ENCODE results near the gene ENTR1. TPM values are rescaled to one million over a fixed set of nuclear protein-coding genes. Genes with fewer than 3 reads are reported as not detected.
"Not testable (repeated sequence)": the region's sequence is repeated elsewhere in the genome, so short reads cannot be mapped to it uniquely, and the experiment has no call there.

ENTR1 gene
- polyA plus RNA-seq, 4 donors, result 22.7 to 46.4 (median 31.8) TPM

- peaks cover 4 to 14% (median 4%) of the 10 kb centered on the region in 3 donors for H3K4me1 ChIP-seq (ENCODE audit: control insufficient read depth in 3 of 3, insufficient read depth in 2 of 3, low read depth in 1 of 3, low read length in 2 of 3)
- H3K9me3 ChIP-seq (ENCODE audit: control insufficient read depth in 2 of 2, insufficient read depth in 1 of 2, low read depth in 1 of 2, low read length in 1 of 2); H3K27me3 ChIP-seq (ENCODE audit: control insufficient read depth in 3 of 3, insufficient read depth in 3 of 3, low read length in 3 of 3); H3K4me3 ChIP-seq (ENCODE audit: low read depth in 1 of 3, low read length in 3 of 3); DNase-seq; FAIRE-seq; H3K27ac ChIP-seq (ENCODE audit: low read depth in 1 of 3, low read length in 2 of 3): not testable (repeated sequence)
- WGBS, 3 donors, result 94 to 96% (median 95%) methylated on average over 28 of the region's 28 CpGs
- peaks cover 8 to 61% (median 9%) of the 10 kb centered on the region in 3 donors for H3K36me3 ChIP-seq (ENCODE audit: control insufficient read depth in 3 of 3, insufficient read depth in 2 of 3, low read depth in 1 of 3, low read length in 3 of 3)
Measured at GRCh38 chr9:136407061-136407460, 3.4 kb downstream of the ENTR1 start.

DNA sequence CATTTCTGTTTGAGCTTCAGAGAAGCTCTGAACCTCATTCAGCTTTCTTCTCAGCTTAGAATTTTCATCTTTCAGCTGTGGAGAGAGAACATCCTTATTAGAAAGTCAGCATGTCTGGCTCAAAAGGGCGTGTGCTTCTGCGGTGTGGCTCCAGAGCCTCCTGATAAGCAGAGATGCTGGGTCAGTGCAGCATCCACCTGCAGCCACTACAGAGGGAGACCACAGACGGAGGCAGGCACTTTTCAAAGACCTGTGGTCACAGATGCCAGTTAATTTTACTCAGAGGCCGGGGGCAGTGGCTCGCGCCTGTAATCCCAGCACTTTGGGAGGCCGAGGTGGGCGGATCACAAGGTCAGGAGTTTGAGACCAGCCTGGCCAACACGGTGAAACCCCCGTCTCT lies 4.5 kb downstream of the ENTR1 start:
- H3K27ac ChIP-seq (ENCODE audit: low read depth in 1 of 3, low read length in 2 of 3); FAIRE-seq; H3K27me3 ChIP-seq (ENCODE audit: control insufficient read depth in 3 of 3, insufficient read depth in 3 of 3, low read length in 3 of 3); H3K9me3 ChIP-seq (ENCODE audit: control insufficient read depth in 2 of 2, insufficient read depth in 1 of 2, low read depth in 1 of 2, low read length in 1 of 2); H3K4me3 ChIP-seq (ENCODE audit: low read depth in 1 of 3, low read length in 3 of 3); DNase-seq; H3K4me1 ChIP-seq (ENCODE audit: control insufficient read depth in 3 of 3, insufficient read depth in 2 of 3, low read depth in 1 of 3, low read length in 2 of 3): not testable (repeated sequence)
- H3K36me3 ChIP-seq (ENCODE audit: control insufficient read depth in 3 of 3, insufficient read depth in 2 of 3, low read depth in 1 of 3, low read length in 3 of 3), result peaks cover 8 to 69% (median 9%) of the 10 kb centered on the region in 3 donors
- WGBS, 3 donors, result 91 to 92% (median 91%) methylated on average over 10 of the region's 10 CpGs

DNA sequence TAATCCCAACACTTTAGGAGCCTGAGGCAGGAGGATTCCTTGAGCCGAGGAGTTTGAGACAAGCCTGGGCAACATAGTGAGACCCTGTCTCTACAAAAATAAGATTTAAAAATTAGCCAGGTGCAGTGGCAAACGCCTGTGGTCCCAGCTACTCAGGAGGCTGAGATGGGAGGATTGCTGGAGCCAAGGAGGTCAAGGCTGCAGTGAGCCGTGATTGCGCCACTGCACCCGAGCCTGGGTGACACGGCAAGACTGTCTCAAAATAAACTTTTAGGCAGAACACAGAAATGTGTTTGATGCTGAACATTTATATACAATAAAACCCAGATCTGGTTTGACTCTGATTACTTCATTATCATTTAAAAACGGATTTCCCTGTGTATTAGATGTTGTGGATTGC lies 4.9 kb downstream of the ENTR1 start:
- FAIRE-seq, result no peak
- 81 to 90% (median 86%) methylated on average over 7 of the region's 7 CpGs for WGBS, 3 donors
- DNase-seq, result no peak
- peaks cover 4 to 11% (median 4%) of the 10 kb centered on the region in 3 donors for H3K4me1 ChIP-seq (ENCODE audit: control insufficient read depth in 3 of 3, insufficient read depth in 2 of 3, low read depth in 1 of 3, low read length in 2 of 3)
- H3K27me3 ChIP-seq (ENCODE audit: control insufficient read depth in 3 of 3, insufficient read depth in 3 of 3, low read length in 3 of 3), result no peaks in the 10 kb centered on the region
- no peak overlapping the region for H3K27ac ChIP-seq (ENCODE audit: low read depth in 1 of 3, low read length in 2 of 3)
- no peak overlapping the region for H3K4me3 ChIP-seq (ENCODE audit: low read depth in 1 of 3, low read length in 3 of 3)
- no peaks in the 10 kb centered on the region for H3K9me3 ChIP-seq (ENCODE audit: control insufficient read depth in 2 of 2, insufficient read depth in 1 of 2, low read depth in 1 of 2, low read length in 1 of 2)
- peaks cover 8 to 69% (median 9%) of the 10 kb centered on the region in 3 donors for H3K36me3 ChIP-seq (ENCODE audit: control insufficient read depth in 3 of 3, insufficient read depth in 2 of 3, low read depth in 1 of 3, low read length in 3 of 3)

DNA sequence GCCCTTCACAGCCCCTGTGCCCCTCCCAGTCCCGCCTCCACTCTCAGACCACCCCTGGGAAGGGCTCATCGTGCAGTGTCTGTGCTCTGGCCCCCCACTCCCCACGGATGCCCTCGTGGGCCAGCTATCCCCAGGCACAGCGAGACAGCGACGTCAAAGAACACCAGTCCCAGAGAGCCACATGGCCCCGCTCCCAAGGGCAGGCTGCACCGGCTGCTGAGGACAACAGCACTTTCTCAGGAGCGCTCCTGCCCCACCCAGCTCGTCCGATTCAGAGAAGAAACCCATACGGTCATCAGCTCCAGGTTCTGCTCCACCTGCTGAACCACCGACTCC lies 5.6 kb downstream of the ENTR1 start:
- Histone ChIP-seq H3K4me3 (ENCODE audit: low read depth in 1 of 3, low read length in 3 of 3) (no peak overlapping the region), H3K36me3 (ENCODE audit: control insufficient read depth in 3 of 3, insufficient read depth in 2 of 3, low read depth in 1 of 3, low read length in 3 of 3) (peaks cover 8 to 69% (median 9%) of the 10 kb centered on the region in 3 donors), H3K27ac (ENCODE audit: low read depth in 1 of 3, low read length in 2 of 3) (no peak overlapping the region), H3K4me1 (ENCODE audit: control insufficient read depth in 3 of 3, insufficient read depth in 2 of 3, low read depth in 1 of 3, low read length in 2 of 3) (peaks cover 4 to 11% (median 4%) of the 10 kb centered on the region in 3 donors), H3K27me3 (ENCODE audit: control insufficient read depth in 3 of 3, insufficient read depth in 3 of 3, low read length in 3 of 3) (no peaks in the 10 kb centered on the region), H3K9me3 (ENCODE audit: control insufficient read depth in 2 of 2, insufficient read depth in 1 of 2, low read depth in 1 of 2, low read length in 1 of 2) (no peaks in the 10 kb centered on the region)
- no peak for FAIRE-seq
- DNase-seq, result no peak
- 87 to 91% (median 90%) methylated on average over 14 of the region's 14 CpGs for WGBS, 3 donors

DNA sequence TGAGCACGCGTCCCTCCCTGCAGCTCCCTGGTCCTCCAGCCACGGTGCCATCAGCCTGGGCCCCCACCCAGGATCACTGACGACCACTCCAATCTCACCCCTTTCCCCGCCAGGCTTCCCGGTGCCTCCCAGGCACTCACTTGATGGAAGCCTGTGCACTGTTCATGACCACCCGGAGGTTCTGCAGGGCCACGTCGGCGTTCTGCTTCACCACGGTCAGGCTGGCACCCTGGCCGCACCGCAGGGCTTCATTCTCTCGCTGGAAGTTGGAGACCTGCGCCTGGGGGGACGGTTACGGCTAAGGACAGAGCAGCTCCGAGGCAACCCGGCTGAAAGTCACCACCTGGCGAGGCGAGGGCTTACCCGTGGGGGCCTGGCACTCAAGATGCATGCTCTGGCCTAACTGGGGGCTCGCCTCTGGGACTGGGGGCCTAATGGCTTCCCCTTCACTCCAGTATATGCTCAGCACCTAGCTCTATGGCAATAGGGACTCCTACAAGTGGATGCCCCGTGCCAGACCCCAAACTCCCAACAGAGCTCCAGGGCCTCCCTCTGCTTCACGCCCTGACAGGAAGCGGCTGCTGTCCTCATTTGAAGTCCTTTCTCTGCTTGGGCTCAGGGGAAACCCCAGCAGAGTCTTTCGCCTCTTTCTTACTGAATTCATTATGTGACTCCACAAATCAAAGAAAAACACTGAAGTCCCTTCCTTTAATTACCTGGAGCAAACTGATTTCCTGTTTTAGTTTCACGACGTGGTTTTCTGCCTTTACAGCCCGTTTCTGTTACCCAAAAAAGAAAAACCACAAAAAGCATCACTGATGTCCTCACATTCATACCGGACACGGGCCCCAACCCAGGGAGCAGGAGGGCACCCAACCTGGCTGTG lies 6.3 kb downstream of the ENTR1 start:
- no peaks in the 10 kb centered on the region for H3K9me3 ChIP-seq (ENCODE audit: control insufficient read depth in 2 of 2, insufficient read depth in 1 of 2, low read depth in 1 of 2, low read length in 1 of 2)
- H3K4me1 ChIP-seq (ENCODE audit: control insufficient read depth in 3 of 3, insufficient read depth in 2 of 3, low read depth in 1 of 3, low read length in 2 of 3), result peaks cover 0 to 5% (median 1%) of the 10 kb centered on the region in 3 donors
- no peak overlapping the region for H3K4me3 ChIP-seq (ENCODE audit: low read depth in 1 of 3, low read length in 3 of 3)
- no peak for FAIRE-seq
- no peaks in the 10 kb centered on the region for H3K27me3 ChIP-seq (ENCODE audit: control insufficient read depth in 3 of 3, insufficient read depth in 3 of 3, low read length in 3 of 3)
- no peak overlapping the region for H3K27ac ChIP-seq (ENCODE audit: low read depth in 1 of 3, low read length in 2 of 3)
- DNase-seq, result no peak
- 74 to 90% (median 81%) methylated on average over 32 of the region's 32 CpGs for WGBS, 3 donors
- H3K36me3 ChIP-seq (ENCODE audit: control insufficient read depth in 3 of 3, insufficient read depth in 2 of 3, low read depth in 1 of 3, low read length in 3 of 3), result peaks cover 8 to 69% (median 9%) of the 10 kb centered on the region in 3 donors

DNA sequence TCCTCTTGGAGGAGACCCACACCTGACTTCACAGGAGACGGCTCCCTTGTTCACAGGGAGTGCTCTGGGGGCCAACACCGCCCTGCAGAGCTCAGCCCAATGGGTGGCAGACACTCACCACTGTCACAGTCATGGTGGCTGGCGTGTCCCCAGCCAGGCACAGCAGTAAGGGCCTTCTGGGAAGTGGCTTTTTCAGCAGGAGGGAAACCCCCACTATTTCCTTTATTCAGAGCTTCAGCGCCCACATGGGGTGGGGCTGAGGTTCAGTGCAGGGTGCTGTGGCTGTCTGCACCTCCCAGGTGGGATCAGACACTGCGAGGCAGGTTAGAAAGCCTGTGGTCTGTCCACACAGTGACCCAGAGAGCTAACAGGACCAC lies 6.9 kb downstream of the ENTR1 start:
- Histone ChIP-seq H3K27ac (ENCODE audit: low read depth in 1 of 3, low read length in 2 of 3) (peak overlapping the region in 1 of 3 donors; percentile 9), H3K9me3 (ENCODE audit: control insufficient read depth in 2 of 2, insufficient read depth in 1 of 2, low read depth in 1 of 2, low read length in 1 of 2) (no peaks in the 10 kb centered on the region), H3K36me3 (ENCODE audit: control insufficient read depth in 3 of 3, insufficient read depth in 2 of 3, low read depth in 1 of 3, low read length in 3 of 3) (peaks cover 8 to 70% (median 9%) of the 10 kb centered on the region in 3 donors), H3K4me1 (ENCODE audit: control insufficient read depth in 3 of 3, insufficient read depth in 2 of 3, low read depth in 1 of 3, low read length in 2 of 3) (peaks cover 0 to 6% (median 5%) of the 10 kb centered on the region in 3 donors), H3K4me3 (ENCODE audit: low read depth in 1 of 3, low read length in 3 of 3) (no peak overlapping the region), H3K27me3 (ENCODE audit: control insufficient read depth in 3 of 3, insufficient read depth in 3 of 3, low read length in 3 of 3) (no peaks in the 10 kb centered on the region)
- DNase-seq (peak in 1 of 2 donors; percentile 33), FAIRE-seq (no peak)
- 67 to 82% (median 72%) methylated on average over 4 to 5 of the region's 5 CpGs for WGBS, 3 donors

DNA sequence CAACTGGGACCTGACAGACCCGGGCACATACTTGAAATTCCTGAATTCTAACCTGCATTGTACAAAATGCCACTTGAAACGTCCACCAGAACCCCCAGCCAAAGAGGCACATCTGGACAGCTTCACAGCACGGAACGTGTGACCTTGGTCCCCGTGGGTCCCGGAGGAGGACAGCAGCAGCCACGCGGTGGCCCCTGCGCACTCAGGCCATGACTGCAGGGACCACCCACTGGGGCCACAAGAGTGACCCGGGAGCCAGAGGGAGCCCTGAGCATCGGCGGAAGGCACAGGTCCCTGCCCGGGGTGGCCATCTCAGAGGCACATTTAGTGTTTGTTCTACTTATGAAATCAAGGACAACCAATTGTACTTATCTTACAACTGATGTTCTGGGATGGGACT lies 8.3 kb downstream of the ENTR1 start:
- Histone ChIP-seq H3K36me3 (ENCODE audit: control insufficient read depth in 3 of 3, insufficient read depth in 2 of 3, low read depth in 1 of 3, low read length in 3 of 3) (peaks cover 6 to 70% (median 10%) of the 10 kb centered on the region in 3 donors), H3K27me3 (ENCODE audit: control insufficient read depth in 3 of 3, insufficient read depth in 3 of 3, low read length in 3 of 3) (no peaks in the 10 kb centered on the region), H3K4me3 (ENCODE audit: low read depth in 1 of 3, low read length in 3 of 3) (no peak overlapping the region), H3K9me3 (ENCODE audit: control insufficient read depth in 2 of 2, insufficient read depth in 1 of 2, low read depth in 1 of 2, low read length in 1 of 2) (no peaks in the 10 kb centered on the region), H3K27ac (ENCODE audit: low read depth in 1 of 3, low read length in 2 of 3) (no peak overlapping the region), H3K4me1 (ENCODE audit: control insufficient read depth in 3 of 3, insufficient read depth in 2 of 3, low read depth in 1 of 3, low read length in 2 of 3) (peaks cover 0 to 6% (median 5%) of the 10 kb centered on the region in 3 donors)
- WGBS, 3 donors, result 84 to 90% (median 86%) methylated on average over 13 of the region's 13 CpGs
- FAIRE-seq (no peak), DNase-seq (no peak)

- 91 to 94% (median 93%) methylated on average over 18 of the region's 18 CpGs for WGBS, 3 donors
- peaks cover 4 to 71% (median 10%) of the 10 kb centered on the region in 3 donors for H3K36me3 ChIP-seq (ENCODE audit: control insufficient read depth in 3 of 3, insufficient read depth in 2 of 3, low read depth in 1 of 3, low read length in 3 of 3)
- no peaks in the 10 kb centered on the region for H3K9me3 ChIP-seq (ENCODE audit: control insufficient read depth in 2 of 2, insufficient read depth in 1 of 2, low read depth in 1 of 2, low read length in 1 of 2)
- H3K27ac ChIP-seq (ENCODE audit: low read depth in 1 of 3, low read length in 2 of 3), result no peak overlapping the region
- no peak overlapping the region for H3K4me3 ChIP-seq (ENCODE audit: low read depth in 1 of 3, low read length in 3 of 3)
- H3K4me1 ChIP-seq (ENCODE audit: control insufficient read depth in 3 of 3, insufficient read depth in 2 of 3, low read depth in 1 of 3, low read length in 2 of 3), result peaks cover 0 to 6% (median 5%) of the 10 kb centered on the region in 3 donors
- no peaks in the 10 kb centered on the region for H3K27me3 ChIP-seq (ENCODE audit: control insufficient read depth in 3 of 3, insufficient read depth in 3 of 3, low read length in 3 of 3)
- DNase-seq (no peak), FAIRE-seq (no peak)
Measured at GRCh38 chr9:136401173-136401922, 9.1 kb downstream of the ENTR1 start.
